Gastroesophageal sphincter (tissue), 4 donors: ENCODE data around the gene DCUN1D5. TPM values are rescaled to one million over a fixed set of nuclear protein-coding genes. Genes with fewer than 3 reads are reported as not detected.

ENCODE experiments used
- ATAC-seq: fragments of 150-250 bp; one replicate; pipeline ENCODE4 v1.9.1; 2016; ENCODE audit warnings: mild to moderate bottlenecking, moderate library complexity
- H3K27ac ChIP-seq, 4 donors: fragments of 200-600 bp; sonication (generic) in 3 of 4; 1 replicate in 3 of 4; 2 replicates in 1 of 4; pipeline ENCODE4 v1.5.1; 2016 to 2019
- H3K27me3 ChIP-seq: fragments of 200-600 bp; sonication (generic); one replicate; pipeline ENCODE4 v1.5.1; 2019
- H3K36me3 ChIP-seq, 2 donors: fragments of 200-600 bp; sonication (generic); one replicate each; pipeline ENCODE4 v1.5.1; 2019; ENCODE audit warnings: control low read depth in 1 of 2
- H3K4me1 ChIP-seq, 3 donors: fragments of 200-600 bp; sonication (generic); 1 replicate in 2 of 3; 2 replicates in 1 of 3; pipeline ENCODE4 v1.5.1; 2016 to 2019; ENCODE audit warnings: control low read depth in 2 of 3
- H3K4me3 ChIP-seq, 2 donors: fragments of 200-600 bp; sonication (generic); one replicate each; pipeline ENCODE4 v1.5.1; 2019; ENCODE audit warnings: mild to moderate bottlenecking in 1 of 2, moderate library complexity in 1 of 2
- H3K9me3 ChIP-seq, 3 donors: fragments of 200-600 bp; sonication (generic); one replicate each; pipeline ENCODE4 v1.5.1; 2017 to 2019; ENCODE audit warnings: control low read depth in 2 of 3
- CTCF ChIP-seq, 4 experiments: fragments of 200-600 bp in 2 of 4; fragments of 450-650 bp in 2 of 4; sonication (generic) in 1 of 4; IDR thresholded peaks; one replicate each; pipeline ENCODE4 v1.5.1; 2017 to 2019; ENCODE audit warnings: antibody characterized with exemption in 4 of 4, mild to moderate bottlenecking in 2 of 4, moderate library complexity in 2 of 4
- EP300 ChIP-seq: sonication (generic); formaldehyde crosslinking; IDR thresholded peaks from one replicate; pipeline ENCODE4 v1.6.1; 2017; ENCODE audit warnings: antibody characterized with exemption, mild to moderate bottlenecking
- POLR2A ChIP-seq, 2 donors: fragments of 450-650 bp; IDR thresholded peaks; one replicate each; pipeline ENCODE4 v1.6.1; 2017; ENCODE audit warnings: antibody characterized with exemption in 2 of 2, mild to moderate bottlenecking in 2 of 2, moderate library complexity in 1 of 2
- POLR2AphosphoS5 ChIP-seq: sonication (generic); formaldehyde crosslinking; IDR thresholded peaks from one replicate; pipeline ENCODE4 v1.6.1; 2017; ENCODE audit warnings: antibody characterized with exemption
- WGBS, 2 donors: methylation state at CpG; one replicate each; pipeline ENCODE4 v1.1.5; 2018; ENCODE audit warnings: low coverage in 1 of 2; 5-methylcytosine and 5-hydroxymethylcytosine counted together
- total RNA-seq, 4 donors: library from RNA; depleted of rRNA; stranded (reverse); fragments of >200 nt; gene quantifications; one replicate each; pipeline ENCODE4 v1.1.0, GENCODE V29; 2016

The DCUN1D5 gene
- total RNA-seq, 4 donors from 2014 or later, result 32.6 to 45.8 (median 42.1) TPM

GRCh38 chr11:103051151-103051801, 40.7 kb downstream of the DCUN1D5 start:
- Histone ChIP-seq H3K27ac (no peak overlapping the region), H3K36me3 (no peaks in the 10 kb centered on the region), H3K4me3 (no peak overlapping the region), H3K27me3 (no peaks in the 10 kb centered on the region), H3K4me1 (no peaks in the 10 kb centered on the region), H3K9me3 (no peaks in the 10 kb centered on the region)
- 60 to 78% methylated on average over 1 of the region's 1 CpG for WGBS, 2 donors
- TF ChIP-seq POLR2A (IDR thresholded peaks at IDR 0.05), result no peak
- no peak for ATAC-seq

DNA sequence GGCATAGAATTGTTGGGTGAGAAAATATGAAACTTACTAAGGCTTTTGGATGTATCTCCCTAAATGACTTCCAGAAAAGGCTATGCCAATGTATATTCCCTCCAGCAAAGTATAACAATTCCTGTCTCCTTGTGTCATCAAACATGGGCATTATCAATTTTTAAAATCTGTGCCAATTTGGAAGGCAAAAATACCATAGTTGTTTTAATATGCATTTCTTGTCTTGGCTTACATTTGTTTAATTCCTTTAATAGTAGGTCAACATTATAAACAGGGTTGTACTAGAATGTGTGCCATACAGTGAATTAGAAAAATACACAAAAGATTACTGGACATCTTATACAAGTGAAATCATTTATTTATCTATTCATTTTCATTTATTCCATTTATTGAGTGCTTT, 41.6 kb downstream of the DCUN1D5 start:
- Histone ChIP-seq H3K36me3 (no peaks in the 10 kb centered on the region), H3K27me3 (no peaks in the 10 kb centered on the region), H3K9me3 (no peaks in the 10 kb centered on the region), H3K27ac (no peak overlapping the region), H3K4me3 (no peak overlapping the region), H3K4me1 (no peaks in the 10 kb centered on the region)
- TF ChIP-seq POLR2A (IDR thresholded peaks at IDR 0.05) (no peak), CTCF (IDR thresholded peaks at IDR 0.05) (no peak), EP300 (no peak), POLR2AphosphoS5 (no peak)
- ATAC-seq, result no peak

DNA sequence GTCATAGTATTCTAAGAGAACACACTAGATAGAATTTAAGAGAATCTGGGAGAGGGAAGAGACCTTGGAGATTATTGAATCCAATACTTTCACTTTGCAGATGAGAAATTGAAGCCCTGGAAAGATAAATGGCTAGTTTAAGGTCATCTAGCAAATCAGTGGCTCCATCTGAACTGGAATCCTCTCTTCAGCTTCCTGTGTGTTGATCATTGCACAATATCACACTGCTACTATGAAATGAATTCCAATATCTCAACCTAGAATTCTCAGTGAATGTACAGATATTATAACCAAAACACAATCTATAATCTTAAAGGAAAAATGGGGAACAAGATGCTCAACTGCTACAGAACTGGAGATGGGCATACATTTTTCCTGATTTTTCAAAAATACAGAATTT, 44.1 kb downstream of the DCUN1D5 start:
- no peak overlapping the region for H3K27ac ChIP-seq
- no peaks in the 10 kb centered on the region for H3K4me1 ChIP-seq
- H3K4me3 ChIP-seq, result no peak overlapping the region
- no peak for ATAC-seq
- H3K36me3 ChIP-seq, result no peaks in the 10 kb centered on the region
- TF ChIP-seq POLR2AphosphoS5 (no peak), CTCF (IDR thresholded peaks at IDR 0.05) (no peak), POLR2A (IDR thresholded peaks at IDR 0.05) (no peak), EP300 (no peak)
- H3K27me3 ChIP-seq, result no peaks in the 10 kb centered on the region
- no peaks in the 10 kb centered on the region for H3K9me3 ChIP-seq

DNA sequence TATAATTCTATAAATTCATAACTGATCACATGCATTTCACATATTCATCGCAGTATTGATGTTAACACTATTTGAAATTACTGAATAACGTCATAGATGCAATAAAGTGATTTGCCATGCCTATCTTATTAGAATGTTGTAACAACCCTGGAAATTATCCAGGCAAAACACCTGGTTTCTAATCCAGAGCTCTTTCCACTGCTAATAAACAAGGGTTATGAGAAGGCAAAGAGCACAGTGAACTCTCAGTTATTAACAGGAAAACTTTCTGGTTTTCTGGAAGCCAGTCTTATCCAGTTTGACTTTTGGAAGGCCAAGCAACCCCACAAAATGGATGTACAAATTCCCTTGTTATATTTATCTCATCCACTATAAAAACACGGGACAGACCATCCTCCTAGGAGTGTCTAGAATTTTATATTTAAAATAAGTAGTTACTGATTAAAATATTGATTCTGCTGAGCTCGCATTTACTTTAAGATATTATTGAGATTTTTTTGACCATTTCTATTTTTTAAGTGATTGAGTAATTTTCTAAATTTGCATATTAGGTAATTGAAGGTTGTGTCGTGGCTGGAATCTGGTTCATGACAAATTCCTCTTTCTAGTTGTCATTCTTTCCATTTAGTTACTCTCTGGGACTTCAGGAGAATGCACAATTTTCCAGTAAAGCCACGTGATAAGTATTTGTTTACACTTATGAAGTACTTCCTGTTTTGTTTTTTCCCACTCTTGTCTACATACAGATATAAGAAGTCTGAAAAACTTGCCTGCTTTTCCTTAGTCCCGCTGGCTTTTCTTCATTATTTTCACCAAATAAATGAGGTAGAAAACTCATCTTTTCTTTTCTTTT, 47.9 kb downstream of the DCUN1D5 start:
- H3K27ac ChIP-seq, result no peak overlapping the region
- no peaks in the 10 kb centered on the region for H3K9me3 ChIP-seq
- H3K4me1 ChIP-seq, result no peaks in the 10 kb centered on the region
- no peaks in the 10 kb centered on the region for H3K36me3 ChIP-seq
- H3K27me3 ChIP-seq, result no peaks in the 10 kb centered on the region
- ATAC-seq, result no peak
- no peak for TF ChIP-seq EP300
- TF ChIP-seq POLR2AphosphoS5, result no peak
- TF ChIP-seq POLR2A (IDR thresholded peaks at IDR 0.05), result no peak
- no peak for TF ChIP-seq CTCF (IDR thresholded peaks at IDR 0.05)
- no peak overlapping the region for H3K4me3 ChIP-seq
- 68 to 81% methylated on average over 6 to 7 of the region's 7 CpGs for whole genome bisulfite sequencing, 2 donors

DNA sequence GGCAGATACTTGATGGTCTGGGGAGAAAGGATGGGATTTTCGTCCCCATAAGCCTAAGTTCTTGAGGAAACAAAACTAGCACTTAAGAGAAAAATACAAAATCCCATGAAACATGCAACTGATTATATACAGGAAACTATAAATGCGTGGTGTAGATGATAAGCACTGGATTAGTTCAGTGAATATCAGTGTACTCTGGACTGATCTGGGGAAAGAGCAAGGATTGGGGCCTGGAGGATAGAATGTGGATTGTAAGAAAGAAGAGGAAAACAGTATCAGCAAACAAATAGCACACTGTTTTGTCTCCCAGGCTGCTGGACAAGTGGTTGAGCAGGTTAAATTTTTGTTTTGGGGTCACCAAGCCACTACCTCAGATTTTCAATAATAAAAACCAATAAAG, 49.8 kb downstream of the DCUN1D5 start:
- no peaks in the 10 kb centered on the region for H3K36me3 ChIP-seq
- no peaks in the 10 kb centered on the region for H3K4me1 ChIP-seq
- 75 to 79% methylated on average over 1 to 2 of the region's 2 CpGs for WGBS, 2 donors
- H3K27ac ChIP-seq, result no peak overlapping the region
- no peak for ATAC-seq
- no peaks in the 10 kb centered on the region for H3K27me3 ChIP-seq
- no peak overlapping the region for H3K4me3 ChIP-seq
- no peaks in the 10 kb centered on the region for H3K9me3 ChIP-seq
- no peak for TF ChIP-seq POLR2A (IDR thresholded peaks at IDR 0.05)
- no peak for TF ChIP-seq EP300
- no peak for TF ChIP-seq CTCF (IDR thresholded peaks at IDR 0.05)
- no peak for TF ChIP-seq POLR2AphosphoS5
